CD4-positive, alpha-beta T cell treated with Interleukin-12 subunit alpha and Interleukin-12 subunit beta, for 1 hour (primary cell): ENCODE data around the gene CPTP.

Experiments used
- DNase-seq: peaks from one replicate; pipeline ENCODE4 v3.0.0-alpha.2; 2020

The CPTP gene

DNA sequence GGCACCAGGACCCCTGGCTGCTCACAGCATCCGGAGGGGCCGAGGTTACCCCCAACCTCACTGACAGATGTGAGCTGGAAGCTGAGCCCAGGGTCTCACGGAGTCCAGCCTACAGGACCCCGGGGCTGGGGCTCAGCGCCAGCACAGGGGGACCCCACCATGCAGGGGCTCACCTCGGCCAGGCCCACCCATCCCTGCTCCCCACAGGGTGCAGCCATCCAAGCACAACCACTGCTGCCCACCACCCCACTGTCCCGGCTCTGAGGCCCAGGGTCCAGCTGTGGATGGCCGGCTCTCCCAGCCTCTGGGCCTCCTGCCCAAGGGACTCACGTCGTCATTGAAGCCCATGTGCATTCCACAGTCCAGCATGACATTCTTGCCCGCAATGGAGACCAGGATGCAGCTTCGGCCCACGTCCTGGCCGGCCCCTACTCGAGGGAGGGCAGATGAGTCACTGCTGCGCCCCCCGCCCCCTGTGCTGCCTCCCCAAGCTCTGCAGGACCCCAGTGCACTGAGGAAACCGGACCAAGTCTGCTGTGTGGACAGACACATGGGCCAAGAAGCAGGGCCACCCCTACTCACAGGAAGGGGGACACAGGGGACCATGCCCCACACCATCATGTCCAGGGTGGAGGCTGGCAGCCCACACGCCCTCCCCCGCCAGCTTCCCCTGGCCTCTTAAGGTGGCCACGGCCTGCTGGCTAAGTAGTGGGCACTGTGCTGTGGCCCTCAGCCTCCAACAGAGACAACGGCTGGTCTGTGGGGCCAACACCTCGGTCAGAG is 3.7 kb upstream of the CPTP start:
- DNase-seq, result no peak

- DNase-seq, result no peak
Measured at GRCh38 chr1:1321477-1321876, 3.1 kb upstream of the CPTP start.

- no peak for DNase-seq
Measured at GRCh38 chr1:1322418-1322817, 2.2 kb upstream of the CPTP start.

- no peak for DNase-seq
Measured at GRCh38 chr1:1322952-1323351, 1.6 kb upstream of the CPTP start.

GRCh38 chr1:1324084-1324523 is 498 bp upstream of the CPTP start:
- DNase-seq, result no peak

GRCh38 chr1:1325288-1326074 is 879 bp downstream of the CPTP start:
- DNase-seq, result peak; percentile 16

DNA sequence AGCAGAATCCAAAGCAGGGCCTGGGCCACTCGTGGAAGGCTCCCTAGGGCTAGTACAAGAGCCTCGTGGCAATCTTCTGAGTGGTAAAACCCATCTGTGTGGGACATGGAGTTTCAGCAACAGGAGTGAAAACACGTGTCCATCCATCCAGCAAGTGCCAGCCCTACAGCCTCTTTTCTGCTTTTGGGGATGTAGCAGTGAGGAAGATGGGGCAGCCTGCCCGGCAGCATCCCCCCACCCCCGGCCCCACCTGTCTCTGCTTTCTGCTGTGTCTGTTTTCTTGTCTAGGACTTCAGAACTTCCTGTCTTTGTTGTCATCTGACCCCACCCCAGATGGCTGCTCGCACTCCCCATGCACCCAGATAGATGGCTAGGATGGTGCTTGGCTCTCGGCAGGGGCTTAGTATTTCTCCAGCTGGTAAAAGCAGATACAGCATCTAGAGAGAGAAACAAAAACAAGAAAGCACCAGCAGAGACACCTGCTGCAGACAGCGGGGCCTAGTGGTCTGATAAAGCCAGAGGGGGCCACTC is 1.5 kb downstream of the CPTP start:
- no peak for DNase-seq

GRCh38 chr1:1327291-1327690 is 2.7 kb downstream of the CPTP start:
- no peak for DNase-seq

- DNase-seq, result no peak
Measured at GRCh38 chr1:1328254-1328653, 3.7 kb downstream of the CPTP start.

DNA sequence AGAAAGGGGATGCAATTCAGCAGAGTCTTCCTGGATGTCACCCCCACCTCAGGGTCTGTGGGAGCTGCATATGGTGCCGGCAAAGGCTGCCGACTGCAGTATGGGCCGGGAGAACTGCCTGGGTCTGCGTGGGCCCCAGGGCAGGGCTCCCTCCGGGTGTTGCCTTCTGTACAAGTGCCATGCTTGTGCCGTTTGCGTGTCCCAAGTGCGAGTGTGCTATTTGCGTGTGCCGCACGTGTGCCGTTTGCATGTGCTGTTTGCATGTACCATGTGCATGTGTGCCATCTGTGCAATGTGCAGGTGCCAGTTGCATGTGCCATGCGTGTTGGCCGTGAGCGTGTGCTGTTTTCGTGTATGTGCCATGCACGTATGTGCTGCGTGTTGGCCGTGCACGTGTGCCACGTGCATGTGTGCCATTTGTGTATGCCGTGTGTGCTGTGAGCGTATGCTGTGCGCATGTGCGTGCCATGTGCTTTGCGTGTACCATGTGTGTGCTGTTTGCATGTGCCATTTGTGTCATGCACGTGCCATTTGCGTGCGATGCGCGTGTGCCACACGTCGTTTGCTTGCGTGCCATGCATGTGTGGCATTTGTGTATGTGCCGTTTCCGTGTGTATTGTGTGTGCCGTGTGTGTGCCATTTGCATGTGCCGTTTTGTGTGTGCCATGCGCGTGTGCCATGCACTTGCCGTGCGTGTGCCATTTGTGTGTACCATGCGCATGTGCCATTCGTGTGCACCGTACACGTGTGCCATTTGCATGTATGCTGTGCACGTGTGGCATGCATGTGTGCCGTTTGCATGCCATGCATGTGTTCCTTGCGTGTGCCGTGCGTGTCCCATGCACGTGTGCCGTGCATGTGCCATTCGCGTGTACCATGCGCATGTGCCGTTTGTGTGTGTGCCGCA is 5.0 kb downstream of the CPTP start:
- no peak for DNase-seq

DNA sequence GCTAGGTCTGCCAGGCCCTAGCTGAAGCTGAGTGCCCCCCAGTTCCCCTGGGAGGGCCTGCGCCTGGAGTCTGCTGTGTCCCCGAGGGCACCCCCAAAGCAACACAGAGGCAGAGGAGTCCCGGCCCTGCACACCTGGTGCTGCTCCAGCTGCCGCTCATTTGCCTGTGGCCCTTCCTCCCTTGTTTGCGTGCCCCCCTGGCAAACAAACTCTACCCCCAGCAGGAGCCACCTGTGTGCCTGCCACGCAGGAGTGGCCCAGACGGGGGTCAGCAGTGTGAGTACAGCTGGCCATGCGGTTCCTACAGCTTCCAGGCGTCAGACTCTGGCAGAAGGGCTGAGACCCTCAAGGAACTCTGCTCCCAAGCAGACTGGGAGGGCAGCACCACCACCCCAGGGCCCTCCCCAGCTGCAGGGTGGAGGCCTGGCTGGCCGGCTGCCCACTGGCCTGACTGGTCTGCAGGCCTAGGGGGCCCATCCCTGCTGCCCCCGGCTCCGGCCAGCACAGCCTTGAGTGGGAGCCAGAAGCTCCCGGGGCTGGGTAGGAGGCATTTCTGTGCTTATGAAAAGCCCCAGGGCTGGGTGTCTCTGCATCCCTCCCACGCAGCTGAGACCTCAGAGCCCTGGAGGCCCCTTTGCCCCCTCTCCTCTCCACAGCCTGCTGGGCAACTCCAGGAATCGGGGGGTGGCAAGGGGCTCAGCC is 5.9 kb downstream of the CPTP start:
- no peak for DNase-seq

- no peak for DNase-seq
Measured at GRCh38 chr1:1331068-1331965, 6.7 kb downstream of the CPTP start, which contains the start of gene TAS1R3. Gene TAS1R3 (plus strand): TSS chr1:1331280. CDS start chr1:1331346, 66 bp downstream.

DNA sequence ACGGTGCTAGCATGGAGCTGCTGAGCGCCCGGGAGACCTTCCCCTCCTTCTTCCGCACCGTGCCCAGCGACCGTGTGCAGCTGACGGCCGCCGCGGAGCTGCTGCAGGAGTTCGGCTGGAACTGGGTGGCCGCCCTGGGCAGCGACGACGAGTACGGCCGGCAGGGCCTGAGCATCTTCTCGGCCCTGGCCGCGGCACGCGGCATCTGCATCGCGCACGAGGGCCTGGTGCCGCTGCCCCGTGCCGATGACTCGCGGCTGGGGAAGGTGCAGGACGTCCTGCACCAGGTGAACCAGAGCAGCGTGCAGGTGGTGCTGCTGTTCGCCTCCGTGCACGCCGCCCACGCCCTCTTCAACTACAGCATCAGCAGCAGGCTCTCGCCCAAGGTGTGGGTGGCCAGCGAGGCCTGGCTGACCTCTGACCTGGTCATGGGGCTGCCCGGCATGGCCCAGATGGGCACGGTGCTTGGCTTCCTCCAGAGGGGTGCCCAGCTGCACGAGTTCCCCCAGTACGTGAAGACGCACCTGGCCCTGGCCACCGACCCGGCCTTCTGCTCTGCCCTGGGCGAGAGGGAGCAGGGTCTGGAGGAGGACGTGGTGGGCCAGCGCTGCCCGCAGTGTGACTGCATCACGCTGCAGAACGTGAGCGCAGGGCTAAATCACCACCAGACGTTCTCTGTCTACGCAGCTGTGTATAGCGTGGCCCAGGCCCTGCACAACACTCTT is 7.6 kb downstream of the CPTP start:
- DNase-seq, result no peak

DNA sequence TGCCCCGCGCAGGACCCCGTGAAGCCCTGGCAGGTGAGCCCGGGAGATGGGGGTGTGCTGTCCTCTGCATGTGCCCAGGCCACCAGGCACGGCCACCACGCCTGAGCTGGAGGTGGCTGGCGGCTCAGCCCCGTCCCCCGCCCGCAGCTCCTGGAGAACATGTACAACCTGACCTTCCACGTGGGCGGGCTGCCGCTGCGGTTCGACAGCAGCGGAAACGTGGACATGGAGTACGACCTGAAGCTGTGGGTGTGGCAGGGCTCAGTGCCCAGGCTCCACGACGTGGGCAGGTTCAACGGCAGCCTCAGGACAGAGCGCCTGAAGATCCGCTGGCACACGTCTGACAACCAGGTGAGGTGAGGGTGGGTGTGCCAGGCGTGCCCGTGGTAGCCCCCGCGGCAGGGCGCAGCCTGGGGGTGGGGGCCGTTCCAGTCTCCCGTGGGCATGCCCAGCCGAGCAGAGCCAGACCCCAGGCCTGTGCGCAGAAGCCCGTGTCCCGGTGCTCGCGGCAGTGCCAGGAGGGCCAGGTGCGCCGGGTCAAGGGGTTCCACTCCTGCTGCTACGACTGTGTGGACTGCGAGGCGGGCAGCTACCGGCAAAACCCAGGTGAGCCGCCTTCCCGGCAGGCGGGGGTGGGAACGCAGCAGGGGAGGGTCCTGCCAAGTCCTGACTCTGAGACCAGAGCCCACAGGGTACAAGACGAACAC is 8.3 kb downstream of the CPTP start:
- no peak for DNase-seq

GRCh38 chr1:1333551-1334241 is 9.1 kb downstream of the CPTP start:
- DNase-seq, result no peak

DNA sequence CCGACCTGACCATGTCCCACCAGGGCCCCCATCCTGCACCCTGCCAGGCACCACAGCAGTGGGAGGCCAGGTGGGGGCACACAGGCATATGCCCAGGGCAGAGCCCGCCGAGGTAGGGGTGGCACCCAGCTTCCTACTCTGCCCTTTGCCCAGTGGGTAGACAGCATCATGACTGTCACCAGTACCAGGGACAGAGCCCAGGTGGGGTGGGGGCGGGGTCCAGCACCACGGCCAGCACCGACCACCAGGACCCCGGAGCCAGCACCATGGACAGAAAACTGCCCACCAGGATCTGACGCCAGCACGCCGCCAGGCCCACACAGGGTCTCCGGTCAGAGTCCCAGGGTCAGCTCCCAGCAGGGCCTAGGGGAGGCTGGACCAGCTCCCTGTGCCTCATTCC is 10.2 kb downstream of the CPTP start:
- DNase-seq, result no peak

DNA sequence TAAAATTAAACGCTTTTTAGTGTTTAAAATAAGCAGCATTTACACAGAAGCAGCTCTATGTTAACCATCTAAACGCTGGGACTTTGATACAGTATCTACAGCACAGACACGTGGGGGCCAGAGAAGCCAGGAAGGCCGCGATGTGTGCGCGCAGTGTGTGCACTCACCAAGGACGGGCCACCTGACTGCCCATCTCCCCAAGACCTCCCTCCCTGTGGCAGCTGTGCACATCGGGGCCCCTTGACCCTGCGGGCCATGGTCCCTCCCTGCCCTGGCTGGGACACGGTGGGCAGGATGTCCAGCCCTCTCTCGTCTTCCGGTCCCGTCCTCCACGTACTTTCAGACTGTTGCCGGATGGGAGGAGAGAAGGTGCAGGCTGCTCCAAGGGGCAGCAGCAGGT is 10.7 kb downstream of the CPTP start:
- no peak for DNase-seq

DNA sequence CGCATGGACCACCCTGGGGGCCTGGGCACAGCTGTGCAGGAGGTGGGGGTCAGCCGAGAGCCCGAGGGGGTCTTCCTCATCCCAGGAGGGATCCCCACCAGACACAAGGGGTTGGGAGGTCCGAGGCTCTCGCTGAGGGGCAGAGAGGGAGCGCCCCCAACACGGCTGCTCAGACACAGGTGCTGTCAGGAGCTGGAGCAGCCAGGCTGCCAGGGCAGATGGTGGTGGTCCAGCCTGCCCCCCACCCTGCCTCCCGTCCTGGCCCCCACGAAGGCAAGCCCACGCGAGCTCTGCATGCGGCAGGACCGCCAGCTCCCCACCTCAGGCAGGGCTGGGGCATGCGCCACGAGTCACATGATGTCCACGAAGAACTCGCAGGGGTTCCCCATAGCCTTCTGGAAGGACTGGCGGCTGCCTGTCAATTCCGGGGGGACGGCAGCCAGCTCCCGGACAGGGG is 11.2 kb downstream of the CPTP start:
- no peak for DNase-seq

GRCh38 chr1:1336446-1336845 is 11.8 kb downstream of the CPTP start:
- DNase-seq, result no peak
